GM12878 (cell line): ENCODE measurements around the gene ZNF530. TPM values are rescaled to one million over a fixed set of nuclear protein-coding genes. Genes with fewer than 3 reads are reported as not detected.

Experiments
- ATAC-seq: fragments of 200-7000 bp; cut with Tn5 transposase; 3 replicates; pipeline ENCODE4 v1.9.1; 2020; ENCODE audit warnings: mild to moderate bottlenecking, moderate library complexity
- BruUV-seq: library from RNA; stranded (reverse); fragments of 400-500 nt; replicated peaks from 2 replicates; lab custom pipeline; 2021; lab: Mats Ljungman, UMichigan
- CTCF ChIA-PET: fragments of 300-600 bp; sonication (Branson Sonifier 250); formaldehyde crosslinking; extraction: SDS; loops from one replicate; lab custom pipeline; 2021; ENCODE audit warnings: inconsistent platforms; lab: Yijun Ruan, JAX
- POLR2A ChIA-PET: fragments of 350-600 bp; formaldehyde crosslinking; extraction: SDS; loops from one replicate; lab custom pipeline; 2021; ENCODE audit warnings: inconsistent platforms; lab: Charles Lee
- RAD21 ChIA-PET: fragments of 300-600 bp; sonication (Branson Sonifier 250); formaldehyde crosslinking; loops from one replicate; lab custom pipeline; 2023; ENCODE audit warnings: antibody characterized with exemption; ENCODE audit not compliant: unreplicated experiment; lab: Charles Lee
- SMC1A ChIA-PET: fragments of 300-600 bp; sonication (Branson Sonifier 250); formaldehyde crosslinking; loops from one replicate; lab custom pipeline; 2023; ENCODE audit not compliant: unreplicated experiment, uncharacterized antibody; lab: Charles Lee
- DNase-seq: peaks from one replicate; pipeline ENCODE4 v3.0.0-alpha.2; 2011; ENCODE audit warnings: low read depth, low spot score
- FAIRE-seq: peaks from 3 replicates; lab custom pipeline; 2011; peaks lifted over from hg19 to GRCh38; lab: Jason Lieb, UNC
- H2AFZ ChIP-seq: 2 replicates; pipeline ENCODE4 v1.6.0; 2011; ENCODE audit warnings: low read depth, low read length, control low read depth; ENCODE audit not compliant: control insufficient read depth
- H3K27ac ChIP-seq: 2 replicates; pipeline ENCODE4 v1.5.1; 2011; ENCODE audit warnings: control low read depth; ENCODE audit not compliant: control insufficient read depth, insufficient read depth
- H3K27me3 ChIP-seq, 2 experiments: replicated peaks in 1 of 2; 2 replicates each; pipeline versions ENCODE4 v1.6.0 to v1.6.1; 2011; ENCODE audit warnings: low read length in 1 of 2; ENCODE audit not compliant: control insufficient read depth in 2 of 2, insufficient read depth in 2 of 2
- H3K36me3 ChIP-seq, 2 experiments: 2 replicates each; pipeline ENCODE4 v1.5.1; 2011; ENCODE audit warnings: low read length in 1 of 2; ENCODE audit not compliant: control insufficient read depth in 2 of 2, insufficient read depth in 2 of 2
- H3K4me1 ChIP-seq: 2 replicates; pipeline ENCODE4 v1.6.1; 2011; ENCODE audit warnings: mild to moderate bottlenecking, low read length, moderate library complexity, mixed read lengths; ENCODE audit not compliant: control insufficient read depth, insufficient read depth
- H3K4me2 ChIP-seq: 2 replicates; pipeline ENCODE4 v1.6.0; 2011; ENCODE audit warnings: control low read depth; ENCODE audit not compliant: control insufficient read depth, insufficient read depth
- H3K4me3 ChIP-seq: fragments of 200-600 bp; sonication (generic); 2 replicates; pipeline ENCODE4 v1.5.1; 2016
- H3K79me2 ChIP-seq: 2 replicates; pipeline ENCODE4 v1.6.0; 2011; ENCODE audit warnings: low read length; ENCODE audit not compliant: control insufficient read depth, insufficient read depth
- H3K9ac ChIP-seq: 2 replicates; pipeline ENCODE4 v1.8.0; 2011; ENCODE audit warnings: low read length, control low read depth, mixed read lengths; ENCODE audit not compliant: control insufficient read depth, insufficient read depth
- H3K9me3 ChIP-seq: replicated peaks from 3 replicates; pipeline ENCODE4 v1.5.1; 2011; ENCODE audit warnings: mild to moderate bottlenecking, low read length; ENCODE audit not compliant: control insufficient read depth, insufficient read depth
- H4K20me1 ChIP-seq: 2 replicates; pipeline ENCODE4 v1.6.0; 2011; ENCODE audit not compliant: control insufficient read depth, insufficient read depth
- CBX5 ChIP-seq: sonication (generic); IDR thresholded peaks from 2 replicates; pipeline ENCODE4 v1.6.1; 2016; ENCODE audit warnings: low read depth, moderate library complexity, mild to moderate bottlenecking, inconsistent platforms
- CHD1 ChIP-seq: IDR thresholded peaks from 2 replicates; pipeline ENCODE4 v1.6.1; 2012; ENCODE audit warnings: low read depth, low read length, improper control_type of control experiment
- CHD4 ChIP-seq: fragments of 200-600 bp; sonication (generic); IDR thresholded peaks from 2 replicates; pipeline ENCODE4 v1.6.1; 2016; ENCODE audit warnings: mild to moderate bottlenecking
- ESRRA ChIP-seq: IDR thresholded peaks from 2 replicates; pipeline ENCODE4 v1.6.1; 2012; ENCODE audit warnings: mild to moderate bottlenecking, low read length, improper control_type of control experiment
- FOS ChIP-seq: IDR thresholded peaks from 3 replicates; pipeline ENCODE4 v1.6.1; 2011; ENCODE audit warnings: borderline replicate concordance; ENCODE audit not compliant: insufficient read length; ENCODE audit errors: extremely low read depth
- HCFC1 ChIP-seq: fragments of 150-350 bp; IDR thresholded peaks from 2 replicates; pipeline ENCODE4 v1.6.1; 2014; ENCODE audit warnings: low read length
- KLF5 ChIP-seq: fragments of 450-650 bp; IDR thresholded peaks from 2 replicates; pipeline ENCODE4 v1.6.1; 2014; ENCODE audit warnings: mild to moderate bottlenecking; ENCODE audit not compliant: partially characterized antibody
- NR2F1 ChIP-seq: fragments of 450-650 bp; conservative IDR thresholded peaks from 2 replicates; pipeline ENCODE4 v1.6.1; 2017; ENCODE audit warnings: mild to moderate bottlenecking
- POU2F2 ChIP-seq: IDR thresholded peaks from 3 replicates; pipeline ENCODE4 v1.6.1; 2011; ENCODE audit warnings: low read depth, mild to moderate bottlenecking, low read length, borderline replicate concordance
- PRDM15 ChIP-seq: fragments of 450-650 bp; formaldehyde crosslinking; IDR thresholded peaks from 2 replicates; pipeline ENCODE4 v1.4.0; 2020; ENCODE audit warnings: mild to moderate bottlenecking, moderate library complexity
- SMARCA5 ChIP-seq: fragments of 450-650 bp; IDR thresholded peaks from 2 replicates; pipeline ENCODE4 v1.6.1; 2017; ENCODE audit warnings: mild to moderate bottlenecking
- SREBF1 ChIP-seq: IDR thresholded peaks from 2 replicates; pipeline ENCODE4 v1.6.1; 2012; ENCODE audit warnings: mild to moderate bottlenecking, low read length
- STAT1 ChIP-seq: fragments of 450-650 bp; conservative IDR thresholded peaks from 2 replicates; pipeline ENCODE4 v1.6.1; 2014; ENCODE audit warnings: antibody characterized with exemption, mild to moderate bottlenecking
- YY1 ChIP-seq: IDR thresholded peaks from 2 replicates; pipeline ENCODE4 v1.6.1; 2011; ENCODE audit warnings: low read depth, mild to moderate bottlenecking, low read length
- in situ Hi-C: fragments of 300-500 bp; cut with MboI; formaldehyde crosslinking; loops from 9 replicates; pipeline ENCODE4 v1.14.3; 2018; ENCODE audit warnings: mixed read lengths
- intact Hi-C: fragments of 100-400 bp; cut with micrococcal nuclease; formaldehyde crosslinking; loops from one replicate; pipeline ENCODE4 v1.14.2; 2022; ENCODE audit not compliant: unreplicated experiment
- polyA plus RNA-seq, 11 experiments: library from polyadenylated mRNA; depleted of rRNA in 4 of 11; unstranded in 6 of 11; stranded (reverse) in 5 of 11; fragments of >200 nt; fragmentation: Nextera tagmentation in 4 of 11; fragmentation: Illumina TruSeq in 1 of 11; extraction: Ambion mirVana in 4 of 11; extraction: Trizol in 1 of 11; gene quantifications; 1 replicate in 1 of 11; 2 replicates in 10 of 11; pipeline versions ENCODE4 v1.2.1 to v1.2.3, GENCODE V29; 2011 to 2016; ENCODE audit warnings: inconsistent platforms in 2 of 11, missing spikeins in 2 of 11, low read depth in 1 of 11
- total RNA-seq, 4 experiments: library from RNA; depleted of rRNA in 3 of 4; stranded (reverse); fragments of >200 nt in 3 of 4; fragmentation: Illumina TruSeq in 1 of 4; extraction: Trizol in 1 of 4; gene quantifications; 2 replicates each; pipeline versions ENCODE4 v1.2.1 to v1.2.3, GENCODE V29; 2013 to 2021
- TF ChIP-seq, protein P1 (sequence below): IDR thresholded peaks from 2 replicates; pipeline ENCODE4 v1.6.1; 2011; ENCODE audit warnings: mild to moderate bottlenecking, low read depth, low read length, moderate library complexity; ENCODE audit not compliant: insufficient replicate concordance
- TF ChIP-seq, protein P2 (sequence below): IDR thresholded peaks from 2 replicates; pipeline ENCODE4 v1.6.1; 2012; ENCODE audit warnings: mild to moderate bottlenecking, low read depth, low read length
- TF ChIP-seq, protein P3 (sequence below): IDR thresholded peaks from 2 replicates; pipeline ENCODE4 v1.6.1; 2011; ENCODE audit warnings: borderline replicate concordance, low read depth, mild to moderate bottlenecking, moderate library complexity, low read length; ENCODE audit not compliant: insufficient read depth, poor library complexity, severe bottlenecking

The ZNF530 gene
- total and polyA plus RNA-seq, 10 of the 15 experiments (the other 5 are each of a cell fraction or from before 2014, with no cell fraction given): 1.9 to 9.3 (median 6.6) TPM

DNA sequence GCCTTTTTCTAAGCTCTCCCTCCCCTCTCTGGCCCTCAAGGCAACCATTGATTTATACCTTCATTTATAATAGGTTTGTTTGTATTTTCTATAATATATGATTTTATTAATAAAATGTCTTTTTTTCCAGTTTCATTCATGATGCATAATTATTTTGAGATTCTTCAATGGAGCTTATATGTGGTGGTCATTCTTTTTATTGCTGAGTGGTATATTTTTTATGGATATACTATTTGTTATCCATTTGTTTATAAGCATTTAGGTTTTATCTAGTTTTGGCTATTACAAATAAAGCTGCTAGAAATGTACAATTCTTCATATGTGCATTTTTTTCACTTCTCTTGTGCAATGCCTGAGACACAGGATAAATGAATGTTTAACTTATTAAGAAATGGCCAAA is 44.0 kb downstream of the ZNF530 start:
- in situ Hi-C loops: no loop called here
- peaks cover 27% of the 10 kb centered on the region for H3K9me3 ChIP-seq
- H4K20me1 ChIP-seq: no peaks in the 10 kb centered on the region
- DNase-seq (no peak), ATAC-seq (no peak), FAIRE-seq (no peak)
- no peak overlapping the region for H2AFZ ChIP-seq
- peaks cover 9 to 17% of the 10 kb centered on the region in 2 experiments for H3K36me3 ChIP-seq
- ChIA-PET CTCF (no interaction called here), POLR2A (interaction anchor here (0.6 kb wide), 1 partner anchor 104 kb away, joined by 5 read pairs; no protein-coding TSS in a partner anchor), SMC1A (interaction anchor here (0.6 to 0.8 kb wide), 2 partner anchors 8 to 10 kb away, joined by 3 read pairs; no protein-coding TSS in a partner anchor), RAD21 (no interaction called here)
- intact Hi-C loops: no loop called here
- H3K79me2 ChIP-seq: no peaks in the 10 kb centered on the region
- H3K4me2 ChIP-seq: no peak overlapping the region
- no peak overlapping the region for H3K4me3 ChIP-seq
- no peak overlapping the region for H3K27ac ChIP-seq
- BruUV-seq: no TSS peak
- no peaks in the 10 kb centered on the region for H3K27me3 ChIP-seq
- no peak overlapping the region for H3K9ac ChIP-seq
- H3K4me1 ChIP-seq: no peaks in the 10 kb centered on the region
- TF ChIP-seq HCFC1: no peak
- TF ChIP-seq, protein P1, sequence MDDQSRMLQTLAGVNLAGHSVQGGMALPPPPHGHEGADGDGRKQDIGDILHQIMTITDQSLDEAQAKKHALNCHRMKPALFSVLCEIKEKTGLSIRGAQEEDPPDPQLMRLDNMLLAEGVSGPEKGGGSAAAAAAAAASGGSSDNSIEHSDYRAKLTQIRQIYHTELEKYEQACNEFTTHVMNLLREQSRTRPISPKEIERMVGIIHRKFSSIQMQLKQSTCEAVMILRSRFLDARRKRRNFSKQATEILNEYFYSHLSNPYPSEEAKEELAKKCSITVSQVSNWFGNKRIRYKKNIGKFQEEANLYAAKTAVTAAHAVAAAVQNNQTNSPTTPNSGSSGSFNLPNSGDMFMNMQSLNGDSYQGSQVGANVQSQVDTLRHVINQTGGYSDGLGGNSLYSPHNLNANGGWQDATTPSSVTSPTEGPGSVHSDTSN: no peak
- no peak for TF ChIP-seq YY1
- TF ChIP-seq CHD1: no peak
- TF ChIP-seq, protein P2, sequence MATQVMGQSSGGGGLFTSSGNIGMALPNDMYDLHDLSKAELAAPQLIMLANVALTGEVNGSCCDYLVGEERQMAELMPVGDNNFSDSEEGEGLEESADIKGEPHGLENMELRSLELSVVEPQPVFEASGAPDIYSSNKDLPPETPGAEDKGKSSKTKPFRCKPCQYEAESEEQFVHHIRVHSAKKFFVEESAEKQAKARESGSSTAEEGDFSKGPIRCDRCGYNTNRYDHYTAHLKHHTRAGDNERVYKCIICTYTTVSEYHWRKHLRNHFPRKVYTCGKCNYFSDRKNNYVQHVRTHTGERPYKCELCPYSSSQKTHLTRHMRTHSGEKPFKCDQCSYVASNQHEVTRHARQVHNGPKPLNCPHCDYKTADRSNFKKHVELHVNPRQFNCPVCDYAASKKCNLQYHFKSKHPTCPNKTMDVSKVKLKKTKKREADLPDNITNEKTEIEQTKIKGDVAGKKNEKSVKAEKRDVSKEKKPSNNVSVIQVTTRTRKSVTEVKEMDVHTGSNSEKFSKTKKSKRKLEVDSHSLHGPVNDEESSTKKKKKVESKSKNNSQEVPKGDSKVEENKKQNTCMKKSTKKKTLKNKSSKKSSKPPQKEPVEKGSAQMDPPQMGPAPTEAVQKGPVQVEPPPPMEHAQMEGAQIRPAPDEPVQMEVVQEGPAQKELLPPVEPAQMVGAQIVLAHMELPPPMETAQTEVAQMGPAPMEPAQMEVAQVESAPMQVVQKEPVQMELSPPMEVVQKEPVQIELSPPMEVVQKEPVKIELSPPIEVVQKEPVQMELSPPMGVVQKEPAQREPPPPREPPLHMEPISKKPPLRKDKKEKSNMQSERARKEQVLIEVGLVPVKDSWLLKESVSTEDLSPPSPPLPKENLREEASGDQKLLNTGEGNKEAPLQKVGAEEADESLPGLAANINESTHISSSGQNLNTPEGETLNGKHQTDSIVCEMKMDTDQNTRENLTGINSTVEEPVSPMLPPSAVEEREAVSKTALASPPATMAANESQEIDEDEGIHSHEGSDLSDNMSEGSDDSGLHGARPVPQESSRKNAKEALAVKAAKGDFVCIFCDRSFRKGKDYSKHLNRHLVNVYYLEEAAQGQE: no peak
- TF ChIP-seq POU2F2: no peak
- no peak for TF ChIP-seq SMARCA5
- no peak for TF ChIP-seq ESRRA
- no peak for TF ChIP-seq KLF5
- no peak for TF ChIP-seq PRDM15
- TF ChIP-seq, protein P3, sequence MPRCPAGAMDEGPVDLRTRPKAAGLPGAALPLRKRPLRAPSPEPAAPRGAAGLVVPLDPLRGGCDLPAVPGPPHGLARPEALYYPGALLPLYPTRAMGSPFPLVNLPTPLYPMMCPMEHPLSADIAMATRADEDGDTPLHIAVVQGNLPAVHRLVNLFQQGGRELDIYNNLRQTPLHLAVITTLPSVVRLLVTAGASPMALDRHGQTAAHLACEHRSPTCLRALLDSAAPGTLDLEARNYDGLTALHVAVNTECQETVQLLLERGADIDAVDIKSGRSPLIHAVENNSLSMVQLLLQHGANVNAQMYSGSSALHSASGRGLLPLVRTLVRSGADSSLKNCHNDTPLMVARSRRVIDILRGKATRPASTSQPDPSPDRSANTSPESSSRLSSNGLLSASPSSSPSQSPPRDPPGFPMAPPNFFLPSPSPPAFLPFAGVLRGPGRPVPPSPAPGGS: no peak
- no peak for TF ChIP-seq STAT1
- no peak for TF ChIP-seq CHD4
- no peak for TF ChIP-seq CBX5
- TF ChIP-seq SREBF1: no peak
- TF ChIP-seq NR2F1: no peak
- no peak for TF ChIP-seq FOS
